IPS DF 4.7 (cell line): Measurements from ENCODE around the gene SLC35F4.
"Not testable (repeated sequence)": the region's sequence is repeated elsewhere in the genome, so short reads cannot be mapped to it uniquely, and the experiment has no call there.

ENCODE experiments used
- DNase-seq: peaks from one replicate; pipeline ENCODE4 v3.0.0-alpha.2; 2013; ENCODE audit warnings: low spot score; ENCODE audit errors: extremely low read depth

Gene SLC35F4

GRCh38 chr14:57865403-57866198, at the start of gene SLC35F4:
Gene SLC35F4, minus strand, starts transcription at chr14:57866092.
- no peak for DNase-seq

GRCh38 chr14:57909626-57910025, 43.7 kb upstream of the SLC35F4 start:
- no peak for DNase-seq

DNA sequence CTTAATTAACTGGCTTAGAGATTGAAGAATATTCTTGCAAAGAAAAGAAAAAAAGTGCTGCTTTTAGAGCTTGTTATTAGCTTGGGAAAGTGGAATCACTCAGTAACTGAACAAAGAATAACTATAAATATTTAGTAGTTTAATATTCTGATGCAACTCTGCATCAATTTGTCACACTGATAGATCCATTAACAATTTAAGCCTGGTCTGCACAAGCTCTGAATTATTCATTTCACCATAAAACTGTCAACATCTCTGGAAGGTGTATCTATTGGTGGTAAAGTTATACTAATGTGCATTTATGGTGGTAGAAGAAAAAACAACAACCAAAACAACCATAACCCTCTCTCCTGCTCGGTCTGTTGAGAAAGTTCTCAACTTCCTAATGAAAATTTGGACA, 38.1 kb upstream of the SLC35F4 start:
- DNase-seq: no peak

GRCh38 chr14:57898837-57899572, 33.1 kb upstream of the SLC35F4 start:
- no peak for DNase-seq

- DNase-seq: no peak
Measured at GRCh38 chr14:57897144-57897748, 31.4 kb upstream of the SLC35F4 start.

DNA sequence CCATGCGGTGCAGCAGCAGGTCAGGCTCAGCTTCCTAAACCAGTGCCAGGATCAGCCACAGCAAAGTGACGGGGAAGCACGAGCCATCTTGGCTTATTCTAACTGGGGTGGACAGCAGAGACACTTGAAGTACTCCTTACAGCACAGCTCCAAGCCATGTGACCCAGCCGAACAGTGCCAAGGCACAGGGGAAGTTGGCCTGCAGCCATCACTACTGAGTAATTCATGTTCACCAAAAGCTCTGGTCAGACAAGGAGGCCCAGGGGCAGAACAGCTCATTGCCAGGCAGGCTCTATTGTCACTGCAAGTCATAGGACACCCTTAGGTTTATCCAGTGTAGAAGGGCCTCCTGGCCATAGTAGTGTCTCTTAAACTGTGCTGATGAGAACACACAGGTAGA, 23.4 kb upstream of the SLC35F4 start:
- DNase-seq: no peak

GRCh38 chr14:57884175-57884574, 18.3 kb upstream of the SLC35F4 start:
- no peak for DNase-seq

DNA sequence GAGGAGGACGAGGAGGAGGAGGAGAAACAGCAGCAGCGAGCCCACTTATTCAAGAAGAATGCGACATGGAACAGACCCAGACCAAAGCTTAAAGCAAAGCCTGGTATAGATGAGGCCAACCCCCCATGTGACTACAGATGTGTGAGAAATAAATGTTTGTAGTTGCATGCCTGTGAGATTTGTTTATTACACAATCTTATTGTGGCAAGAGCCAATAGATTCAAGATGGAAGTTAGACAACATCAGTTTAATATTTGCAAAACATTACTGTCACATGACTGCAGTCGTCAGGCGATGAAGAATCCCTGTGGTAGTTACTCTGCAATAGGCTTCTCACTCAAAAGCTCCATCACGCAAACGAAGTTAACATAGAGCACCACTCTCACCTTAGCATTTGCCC, 17.2 kb upstream of the SLC35F4 start:
- DNase-seq: no peak

DNA sequence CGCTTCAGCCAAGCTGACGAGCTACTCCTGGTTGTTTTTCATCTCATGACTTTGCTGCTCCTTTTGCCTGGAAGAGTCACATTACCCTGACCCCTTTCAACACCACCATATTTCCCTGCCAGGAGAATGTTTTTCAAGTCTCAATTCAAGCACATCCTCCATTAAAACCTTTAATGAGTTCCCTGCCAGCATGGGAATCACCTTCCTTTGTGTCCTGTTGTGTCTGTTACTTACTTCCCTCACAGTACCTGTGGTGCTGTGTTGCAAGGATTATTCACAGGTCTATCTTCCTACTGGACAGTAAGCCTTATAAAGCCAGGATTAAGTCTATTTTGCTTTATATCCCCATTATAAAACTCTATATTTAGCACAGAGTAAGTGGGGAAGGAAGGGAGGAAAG, 13.6 kb upstream of the SLC35F4 start:
- no peak for DNase-seq

GRCh38 chr14:57875985-57876384, 10.1 kb upstream of the SLC35F4 start:
- no peak for DNase-seq

DNA sequence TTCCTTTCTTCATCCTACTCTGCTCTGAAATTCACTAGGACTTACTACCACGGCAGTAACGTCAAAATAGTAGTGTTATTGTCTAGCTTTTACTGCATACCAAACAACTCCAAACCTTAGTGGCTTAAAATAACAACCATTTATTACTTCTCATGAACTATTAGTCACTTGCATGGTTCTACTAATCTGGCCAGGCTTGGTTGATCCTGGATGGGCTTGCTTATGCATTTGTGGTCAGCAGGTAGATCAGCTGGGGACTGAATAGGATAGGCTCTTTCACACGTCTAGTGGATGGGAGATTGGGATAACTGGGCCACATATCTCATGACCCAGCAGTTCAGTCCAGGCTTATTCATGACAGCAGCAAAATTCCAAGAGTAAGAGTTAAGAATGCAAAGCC, 9.4 kb upstream of the SLC35F4 start:
- DNase-seq: no peak

- peak; percentile 28 for DNase-seq
Measured at GRCh38 chr14:57871459-57872080, 5.7 kb upstream of the SLC35F4 start.

DNA sequence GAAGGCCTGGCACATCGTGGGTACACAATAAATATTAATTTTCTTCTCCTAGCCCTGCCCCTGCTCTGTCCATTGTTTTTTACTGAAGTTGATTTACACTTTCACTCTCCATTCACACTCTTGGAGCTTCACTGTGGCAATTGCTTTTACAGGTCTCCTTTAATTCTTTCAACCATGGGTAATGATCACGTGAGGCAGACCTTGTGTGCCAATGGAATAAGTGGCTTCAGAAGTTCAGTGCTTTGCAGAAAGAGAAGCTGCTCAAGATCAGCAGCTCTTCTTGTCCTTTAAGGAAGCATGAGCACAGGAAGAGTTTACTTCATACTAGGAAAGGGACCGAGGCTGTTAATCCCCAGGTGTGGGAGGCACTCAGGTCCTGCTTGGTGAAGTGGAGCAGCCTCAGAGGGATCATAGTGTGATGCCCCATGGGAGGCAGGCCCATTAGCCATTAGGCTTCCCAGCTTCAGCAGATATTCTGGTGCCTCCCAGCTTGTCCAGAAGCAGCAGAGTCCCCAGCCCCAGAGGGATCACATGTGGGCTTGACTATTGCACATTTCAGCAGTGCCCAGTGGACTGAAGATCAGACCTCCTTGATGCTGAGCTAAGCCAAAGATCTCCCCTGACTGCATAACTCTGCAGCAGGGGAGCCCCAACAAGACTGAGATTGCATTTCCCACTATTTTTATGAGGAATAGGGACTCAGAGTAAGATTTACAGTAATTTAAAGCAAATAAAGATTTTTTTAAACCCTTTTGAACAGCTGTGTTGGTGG, 5.0 kb upstream of the SLC35F4 start:
- no peak for DNase-seq

DNA sequence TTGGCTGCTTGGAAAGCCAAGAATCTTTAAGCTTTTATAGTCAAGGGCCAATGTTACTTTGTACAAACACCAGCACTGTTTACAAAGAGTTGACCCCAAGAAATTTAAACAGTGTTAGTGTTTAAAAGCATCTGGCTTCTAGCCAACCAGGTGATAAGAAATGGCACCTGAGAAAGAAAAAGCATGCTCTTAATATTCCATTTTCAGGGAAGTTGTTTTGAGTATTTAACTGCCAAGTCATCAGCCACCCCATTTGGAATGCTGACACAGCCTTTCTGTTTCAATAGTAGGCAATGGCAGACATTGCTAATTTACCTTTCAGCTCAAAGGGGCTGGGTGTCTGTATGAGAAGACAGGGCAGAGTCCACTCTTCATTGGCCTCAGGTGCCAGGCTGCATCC, 3.7 kb upstream of the SLC35F4 start:
- DNase-seq: no peak

GRCh38 chr14:57866199-57866705, 360 bp upstream of the SLC35F4 start:
- DNase-seq: no peak

DNA sequence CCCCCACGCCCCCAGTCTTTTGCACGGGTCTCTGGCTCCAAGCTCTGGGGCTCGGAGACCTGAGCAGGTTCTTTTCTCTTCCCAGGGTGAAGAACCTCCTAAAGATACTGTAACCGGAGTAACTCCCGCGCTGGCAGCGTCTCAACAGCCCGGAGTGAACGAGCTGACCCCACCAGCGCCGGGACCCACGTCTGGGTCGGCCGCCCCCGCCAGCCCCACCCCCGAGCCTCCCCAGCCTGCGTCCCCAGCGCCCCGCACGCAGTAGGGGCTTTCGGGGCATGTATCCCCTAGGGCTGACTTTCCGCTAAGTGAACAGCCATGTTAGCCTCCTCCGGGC, 858 bp downstream of the SLC35F4 start:
- DNase-seq: no peak

- DNase-seq: no peak
Measured at GRCh38 chr14:57864659-57865058, 1.2 kb downstream of the SLC35F4 start.

- no peak for DNase-seq
Measured at GRCh38 chr14:57863471-57863870, 2.4 kb downstream of the SLC35F4 start.

- not testable (repeated sequence) for DNase-seq
Measured at GRCh38 chr14:57855666-57856065, 10.2 kb downstream of the SLC35F4 start.

GRCh38 chr14:57854571-57854970, 11.3 kb downstream of the SLC35F4 start:
- DNase-seq: no peak

DNA sequence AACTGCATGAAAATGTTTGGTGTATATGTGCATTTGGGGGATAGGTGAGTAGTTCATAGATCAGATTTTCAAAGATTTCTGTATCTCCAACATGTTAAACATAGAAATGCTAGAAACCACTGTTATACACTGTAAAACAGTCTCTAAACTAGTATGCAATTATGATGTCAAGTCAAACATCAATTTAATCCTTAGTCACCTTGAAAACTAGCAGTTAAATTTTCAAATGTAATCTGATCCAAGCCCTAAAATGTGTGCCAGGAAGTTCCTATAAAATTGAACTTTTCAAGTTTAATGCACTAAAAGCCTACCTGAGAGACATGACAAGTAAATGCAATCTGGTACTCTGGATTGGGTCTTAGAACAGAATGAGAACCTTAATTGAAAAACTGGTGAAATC, 14.5 kb downstream of the SLC35F4 start:
- DNase-seq: no peak
